Esophagus (tissue), 2 donors: ENCODE results near the gene TNFRSF21. TPM values are rescaled to one million over a fixed set of nuclear protein-coding genes. Genes with fewer than 3 reads are reported as not detected.
"Not testable (repeated sequence)": the region's sequence is repeated elsewhere in the genome, so short reads cannot be mapped to it uniquely, and the experiment has no call there.

Source experiments
- H3K27ac ChIP-seq, 2 donors: one replicate each; pipeline ENCODE4 v1.5.1; 2013; ENCODE audit warnings: low read depth in 2 of 2, mild to moderate bottlenecking in 2 of 2, inconsistent platforms in 1 of 2, low read length in 1 of 2, moderate library complexity in 1 of 2
- H3K27me3 ChIP-seq, 2 donors: one replicate each; pipeline ENCODE4 v1.6.1; 2013; ENCODE audit warnings: low read length in 2 of 2, control low read depth in 1 of 2, mild to moderate bottlenecking in 1 of 2; ENCODE audit not compliant: insufficient read depth in 2 of 2, control insufficient read depth in 1 of 2
- H3K36me3 ChIP-seq, 2 donors: one replicate each; pipeline ENCODE4 v1.6.1; 2013; ENCODE audit warnings: low read length in 1 of 2; ENCODE audit not compliant: control insufficient read depth in 2 of 2, insufficient read depth in 2 of 2
- H3K4me1 ChIP-seq, 2 donors: one replicate each; pipeline ENCODE4 v1.6.1; 2013; ENCODE audit warnings: low read length in 1 of 2; ENCODE audit not compliant: control insufficient read depth in 2 of 2, insufficient read depth in 2 of 2
- H3K4me3 ChIP-seq, 2 donors: one replicate each; pipeline ENCODE4 v1.5.1; 2013; ENCODE audit warnings: low read length in 2 of 2, mild to moderate bottlenecking in 2 of 2, low read depth in 1 of 2, moderate library complexity in 1 of 2
- H3K9me3 ChIP-seq, 2 donors: one replicate each; pipeline ENCODE4 v1.6.1; 2013; ENCODE audit warnings: mild to moderate bottlenecking in 2 of 2, low read depth in 1 of 2, low read length in 1 of 2, moderate library complexity in 1 of 2; ENCODE audit not compliant: control insufficient read depth in 2 of 2, insufficient read depth in 1 of 2
- WGBS, 2 donors: extraction: QIAGEN DNeasy Blood & Tissue Kit; methylation state at CpG; one replicate each; pipeline ENCODE4 v1.1.7; 2013; 5-methylcytosine and 5-hydroxymethylcytosine counted together
- polyA plus RNA-seq, 2 donors: library from polyadenylated mRNA; stranded (reverse); fragments of 200-250 nt; gene quantifications; one replicate each; pipeline ENCODE4 v1.2.3, GENCODE V29; 2013
- donor health status: healthy with polysubstance abuse.
- donor health status: Bipolar disorder and iron deficiency.

The TNFRSF21 gene
- polyA plus RNA-seq, 2 donors, result 21.2 to 24.3 TPM

DNA sequence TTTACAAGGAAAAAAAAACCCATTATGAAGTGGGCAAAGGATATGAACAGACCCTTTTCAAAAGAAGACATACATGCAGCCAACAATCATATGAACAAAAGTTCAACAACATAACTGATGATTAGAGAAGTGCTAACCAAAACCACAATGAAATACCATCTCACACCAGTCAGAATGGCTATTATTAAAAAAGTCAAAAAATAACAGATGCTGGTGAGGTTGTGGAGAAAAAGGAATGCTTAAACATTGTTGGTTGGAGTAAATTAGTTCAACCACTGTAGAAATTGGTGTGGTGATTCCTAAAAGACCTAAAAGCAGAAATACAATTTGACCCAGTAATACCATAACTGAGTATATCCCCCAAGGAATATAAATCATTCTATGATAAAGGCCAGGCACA is 86.5 kb downstream of the TNFRSF21 start:
- not testable (repeated sequence) for H3K27me3 ChIP-seq, H3K4me1 ChIP-seq, H3K36me3 ChIP-seq, H3K9me3 ChIP-seq, H3K4me3 ChIP-seq, H3K27ac ChIP-seq

DNA sequence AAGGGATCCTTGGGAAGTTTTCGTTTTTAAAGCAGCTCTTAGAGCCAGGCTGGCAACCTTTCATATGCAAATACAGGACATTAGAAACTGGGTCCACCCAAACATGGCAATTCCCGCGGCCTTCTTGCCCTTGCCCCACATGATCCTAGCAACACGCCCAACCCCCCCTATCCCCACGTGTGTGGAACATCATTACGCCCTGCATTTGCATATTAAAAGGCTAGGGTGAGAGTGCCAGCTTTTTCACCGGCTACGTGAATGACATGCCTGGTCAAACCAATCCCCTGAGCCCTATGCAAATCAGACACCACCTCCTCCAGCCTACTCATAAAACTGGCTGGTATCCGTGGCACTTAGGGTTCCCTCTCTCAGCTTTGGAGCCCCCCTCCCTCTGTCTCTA is 88.1 kb downstream of the TNFRSF21 start:
- Histone ChIP-seq H3K4me3 (no peak overlapping the region), H3K27ac (no peak overlapping the region), H3K36me3 (no peaks in the 10 kb centered on the region), H3K9me3 (no peaks in the 10 kb centered on the region), H3K4me1 (no peaks in the 10 kb centered on the region), H3K27me3 (no peaks in the 10 kb centered on the region)
- 58 to 71% methylated on average over 9 of the region's 9 CpGs for WGBS, 2 donors

DNA sequence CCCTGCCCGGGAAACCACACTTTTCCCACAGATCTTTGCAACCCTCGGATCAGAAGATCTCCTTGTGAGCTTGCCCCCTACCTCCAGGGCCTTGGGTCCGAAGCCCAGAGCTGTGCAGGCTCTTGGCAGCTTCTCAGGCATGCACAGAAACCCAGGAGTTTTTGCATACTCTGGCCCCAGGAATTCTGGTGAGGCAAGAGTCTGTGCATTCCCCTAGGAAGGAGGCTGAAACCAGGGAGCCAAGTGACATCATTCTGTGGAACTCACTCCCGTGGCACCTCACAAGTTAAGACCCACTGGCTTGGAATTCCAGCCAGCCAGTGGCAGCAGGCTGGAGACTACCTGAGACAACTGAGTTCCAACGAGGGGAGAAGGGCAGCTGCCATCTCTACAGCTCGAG is 100.1 kb downstream of the TNFRSF21 start:
- no peak overlapping the region for H3K27ac ChIP-seq
- no peaks in the 10 kb centered on the region for H3K27me3 ChIP-seq
- no peaks in the 10 kb centered on the region for H3K36me3 ChIP-seq
- H3K4me3 ChIP-seq, result no peak overlapping the region
- peaks cover 0 to 2% of the 10 kb centered on the region in 2 donors for H3K9me3 ChIP-seq
- 79 to 80% methylated on average over 6 of the region's 6 CpGs for WGBS, 2 donors
- no peaks in the 10 kb centered on the region for H3K4me1 ChIP-seq

DNA sequence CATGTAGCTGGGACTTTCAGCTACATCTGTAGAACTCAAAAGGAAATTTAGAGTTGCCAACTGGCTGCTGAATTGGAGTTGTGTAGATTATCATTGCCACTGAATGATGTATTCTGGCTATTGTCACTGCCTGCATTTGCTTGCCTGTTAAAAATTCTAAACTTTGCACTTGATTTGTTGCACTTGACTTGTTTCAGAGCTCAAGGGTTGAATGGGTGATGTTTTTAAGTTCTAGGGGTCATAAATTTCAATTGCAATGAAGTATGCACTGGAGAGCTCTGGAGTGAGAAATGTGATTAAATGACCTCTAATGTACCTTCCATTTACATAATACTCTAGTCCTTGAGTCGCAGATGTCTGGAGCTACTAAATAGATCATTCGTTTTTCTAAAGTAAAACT is 102.4 kb downstream of the TNFRSF21 start:
- Histone ChIP-seq H3K36me3 (no peaks in the 10 kb centered on the region), H3K4me3 (no peak overlapping the region), H3K27ac (no peak overlapping the region), H3K4me1 (peaks cover 0 to 3% of the 10 kb centered on the region in 2 donors), H3K27me3 (no peaks in the 10 kb centered on the region), H3K9me3 (peaks cover 0 to 2% of the 10 kb centered on the region in 2 donors)
- WGBS, 2 donors, result 76 to 80% methylated on average over 2 of the region's 2 CpGs

DNA sequence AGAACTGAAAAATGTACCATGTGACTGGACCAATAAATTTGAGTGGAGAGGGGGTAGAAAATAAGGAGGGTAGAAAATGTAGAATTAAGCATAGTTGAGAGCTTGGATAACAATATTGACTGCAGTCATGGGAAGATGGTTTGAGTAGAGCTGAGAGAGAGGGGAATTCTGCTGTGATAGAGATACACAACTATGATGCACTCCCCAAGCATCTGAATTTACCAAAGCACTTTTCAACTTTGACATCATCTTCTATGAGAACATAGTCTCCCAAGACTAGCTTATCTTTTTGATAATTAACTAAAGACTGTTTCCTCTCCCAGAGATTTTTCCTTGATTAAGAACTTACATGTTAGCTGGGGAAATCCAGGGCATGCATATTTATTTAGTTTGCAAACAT is 103.1 kb downstream of the TNFRSF21 start:
- no peak overlapping the region for H3K4me3 ChIP-seq
- H3K27me3 ChIP-seq, result no peaks in the 10 kb centered on the region
- no peak overlapping the region for H3K27ac ChIP-seq
- H3K4me1 ChIP-seq, result peaks cover 0 to 3% of the 10 kb centered on the region in 2 donors
- no peaks in the 10 kb centered on the region for H3K36me3 ChIP-seq
- peaks cover 0 to 2% of the 10 kb centered on the region in 2 donors for H3K9me3 ChIP-seq

DNA sequence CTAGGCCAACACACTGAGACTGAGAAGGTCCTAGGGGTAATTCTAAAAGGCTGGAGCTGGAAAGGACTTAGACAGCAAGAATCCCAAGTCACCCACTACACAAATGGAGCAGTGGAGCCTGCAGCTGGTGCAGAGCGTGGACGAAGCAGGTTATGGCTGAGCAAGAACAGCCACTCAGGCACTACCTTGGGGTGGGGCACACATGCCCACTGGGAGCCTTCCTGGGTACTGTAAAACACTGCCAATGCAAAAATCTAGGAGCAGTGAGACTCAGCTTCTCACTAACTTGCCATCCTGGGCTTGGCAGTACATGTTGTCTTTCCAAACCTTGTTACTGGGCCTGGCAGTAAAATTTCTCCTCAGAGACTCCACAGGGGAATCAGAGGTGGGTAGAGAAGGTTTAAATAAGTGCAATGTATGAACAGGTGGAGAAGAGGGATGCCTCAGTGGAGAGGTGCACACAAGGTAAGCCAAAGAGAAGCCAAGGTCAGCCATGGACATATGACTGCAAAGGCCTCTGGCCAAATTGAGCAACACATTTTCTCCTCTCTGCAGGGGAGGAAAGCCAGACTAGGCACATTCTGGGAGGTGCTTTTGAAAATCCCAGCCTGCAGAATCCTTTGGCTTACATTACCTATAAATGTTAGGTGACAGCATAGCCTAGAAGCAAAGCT is 105.6 kb downstream of the TNFRSF21 start:
- peaks cover 0 to 2% of the 10 kb centered on the region in 2 donors for H3K9me3 ChIP-seq
- H3K4me3 ChIP-seq, result no peak overlapping the region
- H3K27me3 ChIP-seq, result no peaks in the 10 kb centered on the region
- H3K4me1 ChIP-seq, result peaks cover 0 to 3% of the 10 kb centered on the region in 2 donors
- WGBS, 2 donors, result 59 to 77% methylated on average over 2 of the region's 2 CpGs
- peak overlapping the region in 1 of 2 donors; percentile 60 for H3K27ac ChIP-seq
- H3K36me3 ChIP-seq, result no peaks in the 10 kb centered on the region

DNA sequence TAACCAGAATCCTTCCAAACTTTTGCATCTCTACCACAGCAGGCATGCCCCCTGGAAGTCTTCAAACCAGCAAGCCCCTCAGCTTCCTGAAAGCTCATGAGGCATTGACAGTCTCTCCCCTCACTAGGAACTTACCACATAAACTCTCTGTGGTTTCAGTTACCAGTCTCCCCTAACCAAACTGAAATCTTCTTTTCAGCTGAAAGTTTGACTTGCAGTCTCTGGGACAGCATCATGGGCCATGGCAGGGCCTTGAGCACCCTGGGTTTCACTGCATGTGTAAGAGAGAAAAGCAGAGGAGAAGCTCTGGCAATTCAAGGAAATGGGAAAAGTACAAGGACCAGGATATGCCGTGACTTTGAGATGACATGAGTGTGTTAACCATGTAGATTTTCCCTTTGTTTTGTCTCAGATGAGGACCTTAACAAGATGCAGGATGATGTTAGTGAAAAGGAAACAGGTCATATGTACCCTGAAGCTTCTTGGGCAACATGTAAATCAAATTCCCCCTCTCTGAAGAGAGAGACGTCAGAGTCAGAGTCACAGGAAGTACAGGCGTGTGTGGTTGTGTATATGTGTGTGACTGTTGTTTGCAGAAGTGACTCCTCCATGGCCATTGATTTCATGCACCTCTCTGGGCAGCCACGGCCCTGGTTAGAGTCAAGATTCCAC is 106.3 kb downstream of the TNFRSF21 start:
- H3K36me3 ChIP-seq, result no peaks in the 10 kb centered on the region
- peak overlapping the region in 1 of 2 donors; percentile 60 for H3K27ac ChIP-seq
- no peaks in the 10 kb centered on the region for H3K27me3 ChIP-seq
- H3K4me1 ChIP-seq, result peaks cover 0 to 3% of the 10 kb centered on the region in 2 donors
- 69 to 70% methylated on average over 4 of the region's 4 CpGs for WGBS, 2 donors
- H3K9me3 ChIP-seq, result peaks cover 0 to 2% of the 10 kb centered on the region in 2 donors
- no peak overlapping the region for H3K4me3 ChIP-seq

DNA sequence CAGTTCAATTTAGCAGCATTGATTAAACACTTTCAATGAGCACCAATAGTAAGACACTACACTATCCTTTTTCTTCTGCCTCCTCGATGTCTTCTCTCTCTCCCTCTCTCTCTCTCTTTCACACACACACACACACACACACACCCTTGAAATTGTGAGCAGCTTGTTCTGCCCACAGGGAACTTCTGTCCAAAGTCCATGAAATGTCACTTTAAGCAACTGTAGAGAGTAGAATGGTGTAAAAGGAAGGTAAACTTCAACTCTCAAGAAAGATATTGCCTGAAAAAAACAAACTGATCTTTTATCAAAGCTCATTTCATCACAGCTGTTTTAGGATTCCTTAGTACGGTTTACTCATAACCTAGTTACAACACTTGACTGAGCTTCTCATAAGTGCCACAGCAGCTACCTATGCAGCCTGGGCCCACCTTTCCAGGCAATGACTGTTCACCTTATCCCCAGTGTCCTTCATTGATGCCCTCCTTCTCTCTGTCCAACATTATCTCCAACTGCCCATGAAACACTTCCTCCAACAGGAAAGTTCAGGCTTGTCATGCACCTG is 107.0 kb downstream of the TNFRSF21 start:
- Histone ChIP-seq H3K27ac (no peak overlapping the region), H3K36me3 (no peaks in the 10 kb centered on the region), H3K4me1 (peaks cover 0 to 3% of the 10 kb centered on the region in 2 donors), H3K27me3 (no peaks in the 10 kb centered on the region), H3K4me3 (no peak overlapping the region), H3K9me3 (no peaks in the 10 kb centered on the region)
- WGBS, 2 donors, result 74 to 83% methylated on average over 2 of the region's 2 CpGs

DNA sequence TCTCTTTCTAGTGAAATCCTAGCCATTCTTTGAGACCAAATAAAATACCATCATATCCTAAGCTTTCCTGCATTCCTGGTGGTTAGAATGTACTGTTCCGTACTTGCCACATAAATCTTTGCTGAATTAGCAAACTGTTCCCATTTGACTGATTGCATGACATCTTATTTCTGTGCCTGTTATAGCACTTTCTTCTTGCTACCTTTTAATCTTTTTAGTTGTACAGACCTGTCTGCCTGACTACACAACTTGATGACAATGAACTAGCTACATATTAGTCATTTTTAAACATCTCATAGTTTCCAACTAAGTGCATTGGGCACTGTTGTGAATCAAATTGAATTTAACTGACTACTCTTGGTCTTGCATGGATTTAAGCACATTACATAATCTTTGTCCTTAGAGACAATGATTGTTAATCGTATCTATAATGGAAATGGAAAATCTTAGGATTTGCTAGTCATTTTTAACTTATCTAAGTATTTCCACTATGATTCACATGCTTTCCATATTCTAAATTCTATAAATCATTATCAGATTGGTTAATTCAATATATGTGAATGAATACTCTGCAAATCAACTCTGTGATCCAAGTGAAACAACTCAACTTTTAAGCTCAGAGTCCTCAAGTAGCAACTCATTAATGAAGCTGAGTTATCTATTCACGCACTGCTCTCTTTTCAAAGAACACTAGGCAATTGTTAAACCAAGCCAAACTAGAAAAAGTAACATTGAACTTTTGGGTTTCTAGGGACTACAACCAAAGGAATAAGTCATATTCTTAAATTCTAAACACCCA is 109.0 kb downstream of the TNFRSF21 start:
- no peak overlapping the region for H3K27ac ChIP-seq
- H3K36me3 ChIP-seq, result no peaks in the 10 kb centered on the region
- no peaks in the 10 kb centered on the region for H3K9me3 ChIP-seq
- 58 to 68% methylated on average over 3 of the region's 3 CpGs for WGBS, 2 donors
- H3K4me3 ChIP-seq, result no peak overlapping the region
- peaks cover 0 to 3% of the 10 kb centered on the region in 2 donors for H3K4me1 ChIP-seq
- no peaks in the 10 kb centered on the region for H3K27me3 ChIP-seq
